Measurements from ENCODE around the gene TLR5. TPM values are rescaled to one million over a fixed set of nuclear protein-coding genes. Genes with fewer than 3 reads are reported as not detected.

Gene TLR5
- total and polyA plus RNA-seq, 2 donors from 2014 or later, result 3.7 to 31.3 TPM

DNA sequence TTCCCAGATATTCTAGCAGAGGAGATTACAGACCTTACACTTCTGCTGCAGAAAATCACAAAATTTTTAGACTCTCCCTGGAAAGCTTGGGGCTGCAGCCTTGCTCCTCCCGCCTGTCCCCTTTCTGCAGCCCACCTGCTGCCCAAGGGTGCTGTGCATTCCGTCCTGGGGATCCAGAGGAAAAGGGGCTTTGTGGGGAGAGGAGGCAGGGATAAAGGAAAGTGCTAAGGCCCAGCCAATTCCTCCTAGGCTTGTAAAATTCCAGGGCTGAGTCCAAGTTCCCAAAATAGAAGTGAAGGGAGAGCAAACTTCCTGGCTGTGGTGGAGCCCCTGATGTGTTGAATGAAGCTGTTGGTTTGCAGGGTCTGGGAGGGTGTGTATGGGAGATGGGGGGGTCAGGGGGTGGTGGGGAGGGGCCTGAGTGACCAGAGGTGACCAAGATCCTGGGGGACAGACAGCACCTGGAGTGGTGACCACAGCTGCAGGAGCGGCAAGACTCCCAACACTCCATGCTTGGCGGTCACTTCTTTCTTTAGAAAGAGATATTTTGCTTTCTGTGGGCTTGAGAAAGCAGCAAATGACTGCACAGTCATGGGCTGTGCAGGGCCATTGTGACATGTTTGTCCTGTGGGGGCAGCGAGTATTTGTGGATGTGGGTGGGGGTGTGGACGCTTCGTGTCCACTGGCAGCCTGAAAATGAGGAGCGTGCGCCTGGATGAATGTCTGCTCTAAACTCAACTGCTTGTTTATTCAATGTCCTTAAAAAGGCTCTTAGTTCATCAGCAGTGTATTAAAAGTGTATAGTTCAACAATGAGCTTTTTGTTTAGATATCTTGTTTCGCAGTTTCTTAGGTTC is 68.4 kb downstream of the TLR5 start:
- Histone ChIP-seq H3K27me3 (ENCODE audit: control insufficient read depth, insufficient read depth, low read length) (no peaks in the 10 kb centered on the region), H3K4me1 (ENCODE audit: control insufficient read depth in 2 of 3, insufficient read depth in 2 of 3, low read depth in 1 of 3, low read length in 3 of 3) (no peaks in the 10 kb centered on the region), H3K9me3 (ENCODE audit: control insufficient read depth in 2 of 3, insufficient read depth in 1 of 3, low read length in 3 of 3) (no peaks in the 10 kb centered on the region), H3K4me3 (ENCODE audit: low read length in 3 of 3) (no peak overlapping the region), H3K36me3 (ENCODE audit: control insufficient read depth in 2 of 3, insufficient read depth in 3 of 3, low read length in 3 of 3) (no peaks in the 10 kb centered on the region), H3K9ac (ENCODE audit: low read length in 3 of 3) (no peak overlapping the region), H3K27ac (ENCODE audit: low read depth in 2 of 2, low read length in 2 of 2) (no peak overlapping the region)
- TF ChIP-seq, protein P1, sequence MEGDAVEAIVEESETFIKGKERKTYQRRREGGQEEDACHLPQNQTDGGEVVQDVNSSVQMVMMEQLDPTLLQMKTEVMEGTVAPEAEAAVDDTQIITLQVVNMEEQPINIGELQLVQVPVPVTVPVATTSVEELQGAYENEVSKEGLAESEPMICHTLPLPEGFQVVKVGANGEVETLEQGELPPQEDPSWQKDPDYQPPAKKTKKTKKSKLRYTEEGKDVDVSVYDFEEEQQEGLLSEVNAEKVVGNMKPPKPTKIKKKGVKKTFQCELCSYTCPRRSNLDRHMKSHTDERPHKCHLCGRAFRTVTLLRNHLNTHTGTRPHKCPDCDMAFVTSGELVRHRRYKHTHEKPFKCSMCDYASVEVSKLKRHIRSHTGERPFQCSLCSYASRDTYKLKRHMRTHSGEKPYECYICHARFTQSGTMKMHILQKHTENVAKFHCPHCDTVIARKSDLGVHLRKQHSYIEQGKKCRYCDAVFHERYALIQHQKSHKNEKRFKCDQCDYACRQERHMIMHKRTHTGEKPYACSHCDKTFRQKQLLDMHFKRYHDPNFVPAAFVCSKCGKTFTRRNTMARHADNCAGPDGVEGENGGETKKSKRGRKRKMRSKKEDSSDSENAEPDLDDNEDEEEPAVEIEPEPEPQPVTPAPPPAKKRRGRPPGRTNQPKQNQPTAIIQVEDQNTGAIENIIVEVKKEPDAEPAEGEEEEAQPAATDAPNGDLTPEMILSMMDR (IDR thresholded peaks at IDR 0.05; ENCODE audit: borderline replicate concordance, extremely low read depth, insufficient read depth), result no peak
- intact Hi-C loops (cut with DNase I), result no loop called here
- DNase-seq, result peak in 1 of 5 donors; percentile 52
- no peak for FAIRE-seq

DNA sequence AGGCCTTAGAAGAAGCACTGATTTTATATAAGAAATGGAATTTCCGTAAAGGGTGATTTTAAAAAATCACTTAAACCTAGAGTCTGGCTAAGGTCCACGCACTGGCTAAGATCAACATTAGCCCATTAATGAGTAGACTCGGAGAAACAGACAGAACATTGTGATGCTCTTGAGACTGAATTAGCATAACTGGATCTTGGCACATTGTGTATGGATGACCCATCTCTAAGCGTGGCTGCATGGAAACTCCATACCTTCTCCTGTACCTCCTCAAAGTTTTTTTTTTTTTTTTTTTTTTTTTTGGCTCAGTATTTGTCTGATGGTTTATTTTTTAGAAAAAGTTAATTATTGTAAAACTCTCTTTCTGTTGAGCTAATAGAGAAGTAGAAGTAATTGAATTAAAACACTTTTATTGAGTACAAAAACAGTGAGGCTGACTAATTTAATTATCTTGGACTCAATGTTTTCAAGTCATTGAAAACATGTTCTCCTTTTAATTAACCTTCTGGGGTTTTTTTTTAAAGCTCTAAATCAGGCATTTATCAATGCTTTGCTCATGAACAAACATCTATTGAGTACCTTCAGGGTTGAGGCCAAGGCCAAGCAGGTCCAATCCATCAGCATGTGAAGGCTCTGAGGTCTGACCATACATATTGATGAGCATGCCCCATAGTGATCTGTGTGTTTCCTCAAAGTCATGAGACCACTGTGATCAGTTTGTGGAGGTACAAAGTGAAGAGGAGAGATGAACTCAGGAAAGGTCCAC is 74.0 kb downstream of the TLR5 start:
- no peak for FAIRE-seq

DNA sequence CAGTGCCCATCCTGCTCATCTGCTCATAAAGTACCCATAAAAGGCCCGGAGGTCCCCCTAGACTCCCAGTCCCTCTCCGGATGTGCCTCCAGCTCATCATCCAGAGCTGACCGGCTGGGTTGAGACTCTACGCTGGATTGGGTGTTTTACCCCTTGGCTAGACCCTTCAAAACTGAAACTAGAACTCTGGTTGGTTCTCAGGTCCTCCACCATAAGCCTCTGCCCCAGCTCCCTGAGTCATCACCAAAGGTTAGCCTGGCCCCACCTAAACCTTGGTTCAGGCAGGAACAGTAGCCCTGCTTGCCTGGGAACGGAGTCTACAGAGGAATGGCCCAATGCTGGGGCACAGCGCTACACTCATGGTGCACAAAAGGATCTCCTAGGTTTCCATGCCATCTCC is 75.1 kb downstream of the TLR5 start:
- no peak overlapping the region for H3K4me3 ChIP-seq (ENCODE audit: low read length in 3 of 3)
- FAIRE-seq, result no peak
- intact Hi-C loops (cut with DNase I), result no loop called here
- TF ChIP-seq, protein P1 (IDR thresholded peaks at IDR 0.05; ENCODE audit: borderline replicate concordance, extremely low read depth, insufficient read depth), result no peak
- no peak overlapping the region for H3K27ac ChIP-seq (ENCODE audit: low read depth in 2 of 2, low read length in 2 of 2)
- H3K9ac ChIP-seq (ENCODE audit: low read length in 3 of 3), result no peak overlapping the region
- DNase-seq, result no peak
- H3K27me3 ChIP-seq (ENCODE audit: control insufficient read depth, insufficient read depth, low read length), result no peaks in the 10 kb centered on the region
- no peaks in the 10 kb centered on the region for H3K4me1 ChIP-seq (ENCODE audit: control insufficient read depth in 2 of 3, insufficient read depth in 2 of 3, low read depth in 1 of 3, low read length in 3 of 3)
- H3K36me3 ChIP-seq (ENCODE audit: control insufficient read depth in 2 of 3, insufficient read depth in 3 of 3, low read length in 3 of 3), result no peaks in the 10 kb centered on the region
- no peaks in the 10 kb centered on the region for H3K9me3 ChIP-seq (ENCODE audit: control insufficient read depth in 2 of 3, insufficient read depth in 1 of 3, low read length in 3 of 3)

More for the DNA sequence above, 74.0 kb downstream of the TLR5 start:
- TF ChIP-seq, protein P1 (IDR thresholded peaks at IDR 0.05; ENCODE audit: borderline replicate concordance, extremely low read depth, insufficient read depth), result no peak
- no peak for DNase-seq
- Histone ChIP-seq H3K27ac (ENCODE audit: low read depth in 2 of 2, low read length in 2 of 2) (no peak overlapping the region), H3K27me3 (ENCODE audit: control insufficient read depth, insufficient read depth, low read length) (no peaks in the 10 kb centered on the region), H3K36me3 (ENCODE audit: control insufficient read depth in 2 of 3, insufficient read depth in 3 of 3, low read length in 3 of 3) (no peaks in the 10 kb centered on the region), H3K9ac (ENCODE audit: low read length in 3 of 3) (no peak overlapping the region), H3K4me3 (ENCODE audit: low read length in 3 of 3) (no peak overlapping the region), H3K4me1 (ENCODE audit: control insufficient read depth in 2 of 3, insufficient read depth in 2 of 3, low read depth in 1 of 3, low read length in 3 of 3) (no peaks in the 10 kb centered on the region), H3K9me3 (ENCODE audit: control insufficient read depth in 2 of 3, insufficient read depth in 1 of 3, low read length in 3 of 3) (no peaks in the 10 kb centered on the region)
- intact Hi-C loops (cut with DNase I), result no loop called here

All from kidney (tissue), 14 donors.